Body of pancreas (tissue), 4 donors: Measurements from ENCODE around the gene TMEM255B. TPM values are rescaled to one million over a fixed set of nuclear protein-coding genes. Genes with fewer than 3 reads are reported as not detected.
"Not testable (repeated sequence)": the region's sequence is repeated elsewhere in the genome, so short reads cannot be mapped to it uniquely, and the experiment has no call there.

Experiments used
- ATAC-seq: fragments of 150-250 bp; one replicate; pipeline ENCODE4 v1.9.1; 2016
- DNase-seq, 4 donors: peaks; one replicate each; pipeline ENCODE4 v3.0.0-alpha.2; 2019
- H3K27ac ChIP-seq, 4 donors: fragments of 200-600 bp; sonication (generic); 1 replicate in 3 of 4; 2 replicates in 1 of 4; pipeline versions ENCODE4 v1.5.1 to v1.6.1; 2016 to 2019; ENCODE audit warnings: mild to moderate bottlenecking in 1 of 4, mixed read lengths in 1 of 4, moderate library complexity in 1 of 4
- H3K27me3 ChIP-seq, 2 donors: fragments of 200-600 bp; sonication (generic); one replicate each; pipeline ENCODE4 v1.6.0; 2016; ENCODE audit warnings: mild to moderate bottlenecking in 1 of 2
- H3K36me3 ChIP-seq, 2 donors: fragments of 200-600 bp; sonication (generic); replicated peaks in 1 of 2; 2 replicates each; pipeline ENCODE4 v1.5.1; 2016; ENCODE audit warnings: low read depth in 2 of 2; ENCODE audit not compliant: insufficient read depth in 1 of 2
- H3K4me1 ChIP-seq: fragments of 200-600 bp; sonication (generic); one replicate; pipeline ENCODE4 v1.6.0; 2016
- H3K4me3 ChIP-seq, 2 donors: fragments of 200-600 bp; sonication (generic); 1 replicate in 1 of 2; 2 replicates in 1 of 2; pipeline ENCODE4 v1.5.1; 2016 to 2019
- H3K9me3 ChIP-seq, 3 donors: fragments of 200-600 bp; sonication (generic); 1 replicate in 2 of 3; 2 replicates in 1 of 3; pipeline ENCODE4 v1.5.1; 2016
- CTCF ChIP-seq, 7 experiments: fragments of 450-650 bp in 4 of 7; fragments of 200-600 bp in 3 of 7; sonication (generic) in 3 of 7; IDR thresholded peaks; one replicate each; pipeline ENCODE4 v1.5.1; 2016 to 2019; ENCODE audit warnings: antibody characterized with exemption in 7 of 7
- POLR2A ChIP-seq, 3 donors: fragments of 450-650 bp; IDR thresholded peaks; one replicate each; pipeline ENCODE4 v1.6.1; 2016; ENCODE audit warnings: antibody characterized with exemption in 3 of 3, mild to moderate bottlenecking in 2 of 3
- WGBS, 2 donors: methylation state at CpG; one replicate each; pipeline ENCODE4 v1.1.5; 2017; 5-methylcytosine and 5-hydroxymethylcytosine counted together
- intact Hi-C: fragments of 100-400 bp; cut with DNase I; formaldehyde crosslinking; loops from one replicate; pipeline ENCODE4 v1.15.1; 2023
- total RNA-seq, 2 donors: library from RNA; depleted of rRNA; stranded (reverse); fragments of >200 nt; gene quantifications; one replicate each; pipeline ENCODE4 v1.1.0, GENCODE V29; 2016

TMEM255B gene
- total RNA-seq, 2 donors from 2014 or later = 1.0 to 4.6 TPM

DNA sequence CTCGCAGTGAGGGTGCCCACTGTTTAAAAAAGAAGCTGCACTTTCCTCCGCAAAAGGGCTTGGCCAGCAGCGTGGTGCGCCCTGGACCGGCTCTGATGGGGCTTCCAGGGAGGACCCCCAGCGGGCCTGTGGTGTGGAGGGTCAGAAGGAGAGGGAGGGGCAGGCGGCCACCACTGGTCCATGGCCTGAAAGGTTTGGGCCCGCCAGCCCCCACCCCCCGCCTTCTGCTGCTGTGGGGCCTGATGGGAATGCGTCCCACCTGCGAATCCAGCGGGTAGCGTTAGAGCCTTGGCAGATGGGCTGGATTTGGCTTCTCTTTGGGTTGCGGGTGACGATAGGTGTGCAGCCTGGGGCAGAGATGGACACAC is 34.7 kb downstream of the TMEM255B start:
- TF ChIP-seq CTCF (IDR thresholded peaks at IDR 0.05) (no peak), POLR2A (IDR thresholded peaks at IDR 0.05) (no peak)
- Histone ChIP-seq H3K27ac (no peak overlapping the region), H3K27me3 (no peaks in the 10 kb centered on the region), H3K4me3 (no peak overlapping the region), H3K4me1 (no peaks in the 10 kb centered on the region), H3K9me3 (no peaks in the 10 kb centered on the region), H3K36me3 (no peaks in the 10 kb centered on the region)
- DNase-seq = peak in 1 of 4 donors; percentile 8
- intact Hi-C loops = no loop called here
- WGBS, 2 donors = 83 to 85% methylated on average over 4 to 15 of the region's 15 CpGs
- no peak for ATAC-seq

DNA sequence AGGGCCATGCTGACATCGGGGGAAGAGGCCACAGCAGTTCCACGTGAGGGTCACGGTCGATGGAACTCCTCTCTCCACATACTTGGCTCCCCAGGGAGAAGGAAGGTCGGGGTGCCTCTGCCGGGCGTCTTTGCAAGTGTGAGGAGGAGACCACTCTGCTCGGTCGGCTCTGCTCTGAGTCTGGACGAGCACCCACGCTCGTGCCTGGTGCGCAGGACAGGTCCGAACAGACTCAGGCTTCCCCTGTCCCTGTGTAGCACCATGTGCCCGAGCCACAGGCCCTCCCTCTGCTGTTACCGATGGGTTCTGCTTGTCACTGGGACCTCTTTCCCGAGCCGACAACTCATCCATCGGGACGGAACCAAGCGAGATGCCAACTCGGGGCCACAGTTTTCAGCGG is 35.1 kb downstream of the TMEM255B start:
- no peak overlapping the region for H3K27ac ChIP-seq
- H3K4me3 ChIP-seq = no peak overlapping the region
- H3K36me3 ChIP-seq = no peaks in the 10 kb centered on the region
- 76 to 78% methylated on average over 5 to 19 of the region's 23 CpGs for WGBS, 2 donors
- no peaks in the 10 kb centered on the region for H3K27me3 ChIP-seq
- DNase-seq (peak in 1 of 4 donors; percentile 7), ATAC-seq (no peak)
- no peak for TF ChIP-seq POLR2A (IDR thresholded peaks at IDR 0.05)
- TF ChIP-seq CTCF (IDR thresholded peaks at IDR 0.05) = no peak
- H3K4me1 ChIP-seq = no peaks in the 10 kb centered on the region
- no peaks in the 10 kb centered on the region for H3K9me3 ChIP-seq
- intact Hi-C loops = no loop called here

DNA sequence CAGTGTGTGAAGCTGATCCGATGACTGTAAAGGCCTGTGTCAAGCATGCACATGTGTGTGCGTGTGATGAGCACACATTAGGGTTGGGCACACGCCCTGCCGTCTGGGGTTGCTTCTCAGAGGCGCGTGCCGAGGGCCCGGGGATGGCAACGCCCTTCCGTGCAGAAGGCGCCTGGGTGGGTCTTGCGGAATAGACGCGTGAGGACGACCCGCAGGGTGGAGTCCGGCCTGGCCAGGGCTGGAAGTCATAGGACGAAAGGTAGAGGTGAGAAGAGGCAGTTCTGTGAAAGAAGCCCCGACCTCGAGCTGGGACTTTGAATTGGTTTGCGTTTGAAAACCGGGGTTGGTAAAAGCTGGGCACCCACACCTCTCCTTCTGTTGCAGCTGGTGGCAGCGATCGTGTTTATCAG is 35.7 kb downstream of the TMEM255B start:
- Histone ChIP-seq H3K27me3 (no peaks in the 10 kb centered on the region), H3K27ac (no peak overlapping the region), H3K36me3 (no peaks in the 10 kb centered on the region), H3K4me3 (no peak overlapping the region), H3K4me1 (no peaks in the 10 kb centered on the region), H3K9me3 (no peaks in the 10 kb centered on the region)
- TF ChIP-seq POLR2A (IDR thresholded peaks at IDR 0.05) = no peak
- TF ChIP-seq CTCF (IDR thresholded peaks at IDR 0.05) = no peak
- DNase-seq (no peak), ATAC-seq (no peak)
- 79 to 86% methylated on average over 24 of the region's 24 CpGs for WGBS, 2 donors
- intact Hi-C loops = no loop called here

GRCh38 chr13:113795362-113795761 is 36.3 kb downstream of the TMEM255B start:
- 9 to 32% methylated on average over 1 of the region's 1 CpG for WGBS, 2 donors
- H3K27me3 ChIP-seq, H3K4me3 ChIP-seq, H3K9me3 ChIP-seq, DNase-seq, ATAC-seq, intact Hi-C loops, H3K27ac ChIP-seq, H3K36me3 ChIP-seq, H3K4me1 ChIP-seq: not testable (repeated sequence)

GRCh38 chr13:113796211-113796963 is 37.4 kb downstream of the TMEM255B start:
- Histone ChIP-seq H3K36me3 (no peaks in the 10 kb centered on the region), H3K4me1 (no peaks in the 10 kb centered on the region), H3K27me3 (no peaks in the 10 kb centered on the region), H3K27ac (no peak overlapping the region), H3K4me3 (no peak overlapping the region), H3K9me3 (no peaks in the 10 kb centered on the region)
- ATAC-seq (no peak), DNase-seq (no peak)
- intact Hi-C loops = no loop called here
- whole genome bisulfite sequencing, 2 donors = 68 to 69% methylated on average over 20 of the region's 20 CpGs
- TF ChIP-seq CTCF (IDR thresholded peaks at IDR 0.05) = no peak
- no peak for TF ChIP-seq POLR2A (IDR thresholded peaks at IDR 0.05)
